Measurements from ENCODE around the gene INTU. TPM values are rescaled to one million over a fixed set of nuclear protein-coding genes. Genes with fewer than 3 reads are reported as not detected.

Gene INTU
- polyA plus RNA-seq, 3 donors: 19.9 to 26.4 (median 25.5) TPM

DNA sequence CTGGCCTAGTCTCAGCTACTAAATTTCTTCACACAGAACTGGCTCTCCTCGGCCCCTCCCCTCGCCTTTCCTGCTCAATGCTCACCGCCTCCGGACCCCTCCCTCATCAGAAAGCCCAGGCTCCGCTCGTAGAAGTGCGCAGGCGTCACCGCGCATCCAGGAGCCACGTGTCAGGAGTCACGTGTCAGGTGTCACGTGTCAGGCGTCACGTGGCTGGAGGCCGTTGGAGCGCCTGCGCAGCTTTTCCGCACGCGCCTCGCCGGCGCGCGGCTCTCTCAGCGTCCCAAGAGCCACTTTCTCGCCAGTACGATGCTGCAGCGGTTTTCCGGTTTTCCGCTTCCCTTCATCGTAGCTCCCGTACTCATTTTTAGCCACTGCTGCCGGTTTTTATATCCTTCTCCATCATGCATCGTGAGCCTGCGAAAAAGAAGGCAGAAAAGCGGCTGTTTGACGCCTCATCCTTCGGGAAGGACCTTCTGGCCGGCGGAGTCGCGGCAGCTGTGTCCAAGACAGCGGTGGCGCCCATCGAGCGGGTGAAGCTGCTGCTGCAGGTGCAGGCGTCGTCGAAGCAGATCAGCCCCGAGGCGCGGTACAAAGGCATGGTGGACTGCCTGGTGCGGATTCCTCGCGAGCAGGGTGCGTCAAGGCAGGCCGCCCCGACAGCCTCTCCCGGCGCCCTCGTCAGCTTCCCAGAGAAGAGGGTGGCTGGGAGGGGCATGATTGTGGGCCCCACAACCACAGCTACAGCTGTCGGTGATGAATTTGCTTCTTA is 97.6 kb downstream of the INTU start, which contains the start of gene SLC25A31:
TSS of gene SLC25A31 (plus strand) at position 259 of the 772 bp plus-strand sequence. CDS start at position 405, 146 bp downstream.
- DNase-seq (ENCODE audit: extremely low read depth in 1 of 11, low read depth in 9 of 11, low spot score in 4 of 11): no peak

DNA sequence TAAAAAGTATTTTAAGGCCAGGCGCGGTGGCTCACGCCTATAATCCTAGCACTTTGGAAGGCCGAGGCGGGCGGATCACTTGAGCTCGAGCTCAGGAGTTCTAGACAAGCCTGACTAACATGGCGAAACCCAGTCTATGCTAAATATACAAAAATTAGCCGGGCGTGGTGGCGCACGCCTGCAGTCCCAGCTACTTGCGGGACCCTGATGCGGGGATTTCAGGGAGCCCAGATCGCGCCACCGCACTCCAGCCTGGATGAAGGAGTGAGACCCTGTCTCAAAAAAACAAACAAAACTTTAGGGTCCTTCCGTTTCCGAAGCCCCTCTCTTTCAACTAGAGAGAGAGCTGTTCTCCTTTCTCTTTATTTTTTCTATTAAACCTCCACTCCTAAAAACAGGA is 98.6 kb downstream of the INTU start:
- no peak for DNase-seq (ENCODE audit: extremely low read depth in 1 of 11, low read depth in 9 of 11, low spot score in 4 of 11)

DNA sequence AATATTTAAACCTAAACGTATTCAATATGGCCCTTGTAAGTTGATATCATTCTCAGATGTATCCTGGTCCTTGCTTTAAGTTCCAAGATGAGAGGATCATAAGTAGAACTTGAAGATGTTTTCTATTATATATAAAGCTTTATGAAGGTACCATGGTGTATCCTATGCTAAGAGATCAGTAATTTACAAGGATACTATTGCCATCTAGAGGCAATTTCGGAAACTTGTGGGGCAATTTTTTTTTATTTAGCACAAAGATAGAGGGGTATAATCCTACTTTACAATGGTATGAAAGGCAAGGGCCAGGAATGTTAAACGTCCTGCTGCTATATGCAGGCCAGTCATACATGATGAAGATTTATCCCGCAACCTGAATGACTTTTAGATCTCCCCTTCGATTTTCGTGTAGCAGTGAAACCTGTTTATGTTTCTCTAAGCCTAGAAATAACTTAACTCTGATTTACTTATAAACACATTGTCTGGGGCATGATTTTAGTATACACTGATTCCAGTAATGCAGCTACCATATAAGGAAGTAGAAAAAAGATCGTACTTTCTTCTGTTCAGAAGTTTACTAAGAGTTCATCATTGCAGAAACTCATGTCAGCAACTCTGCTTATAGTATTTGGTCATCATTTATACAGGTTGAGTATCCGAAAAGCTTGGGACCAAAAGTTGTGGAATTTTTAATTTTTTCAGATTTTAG is 100.0 kb downstream of the INTU start:
- peak in 9 of 11 donors; percentile 6 to 47 (median 11) for DNase-seq (ENCODE audit: extremely low read depth in 1 of 11, low read depth in 9 of 11, low spot score in 4 of 11)

DNA sequence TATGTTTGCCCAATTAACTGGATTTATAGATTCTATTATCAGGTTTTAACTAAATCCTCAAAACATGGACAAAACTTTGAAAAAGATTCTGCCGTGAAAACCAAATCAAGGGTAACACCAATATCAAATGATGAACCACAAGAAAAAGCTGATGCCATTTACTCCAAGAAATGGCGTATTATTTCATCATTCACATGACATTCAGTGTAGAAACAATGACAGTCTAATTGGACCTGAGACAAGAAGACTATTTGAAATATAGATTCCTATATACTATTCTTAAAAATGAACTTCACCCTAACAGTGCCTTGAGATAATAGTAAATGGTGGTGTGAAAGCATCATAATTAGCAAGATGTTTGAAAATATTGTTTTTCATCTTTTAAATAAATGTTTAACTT is 102.2 kb downstream of the INTU start:
- DNase-seq (ENCODE audit: extremely low read depth in 1 of 11, low read depth in 9 of 11, low spot score in 4 of 11): no peak

DNA sequence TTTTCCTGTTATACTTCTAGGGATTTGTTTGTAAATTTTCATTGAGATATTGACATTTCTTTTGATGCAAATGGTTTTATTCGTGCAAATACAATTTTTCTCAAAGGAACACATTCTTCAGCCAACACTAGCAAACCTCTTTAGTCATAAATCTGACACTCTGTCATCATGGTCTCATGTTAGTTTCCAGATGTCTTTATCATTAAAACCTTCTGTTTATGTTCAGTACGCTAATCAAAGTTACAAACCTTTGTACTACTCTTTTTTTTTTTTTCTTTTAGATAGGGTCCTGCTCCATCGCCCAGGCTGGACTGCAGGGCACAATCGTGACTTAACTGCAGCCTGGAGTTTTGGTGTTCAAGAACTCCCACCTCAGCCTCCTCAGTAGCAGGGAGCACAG is 104.5 kb downstream of the INTU start:
- no peak for DNase-seq (ENCODE audit: extremely low read depth in 1 of 11, low read depth in 9 of 11, low spot score in 4 of 11)

DNA sequence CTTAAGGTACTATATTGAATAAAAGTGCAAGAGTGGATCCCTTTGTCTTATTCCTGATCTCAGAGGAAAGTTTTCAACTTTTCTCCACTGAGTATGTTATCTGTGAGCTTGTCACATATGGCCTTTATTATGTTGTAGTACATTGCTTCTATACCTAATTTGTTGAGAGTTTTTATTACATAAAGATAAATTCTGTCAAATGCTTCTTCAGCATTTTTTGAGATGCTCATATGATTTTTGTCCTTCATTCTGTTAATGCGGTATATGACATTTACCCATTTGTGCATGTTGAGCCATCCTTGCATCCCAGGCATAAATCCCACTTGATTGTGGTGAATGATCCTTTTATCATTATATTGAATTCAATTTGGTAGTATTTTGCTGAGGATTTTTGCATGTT is 108.5 kb downstream of the INTU start:
- no peak for DNase-seq (ENCODE audit: extremely low read depth in 1 of 11, low read depth in 9 of 11, low spot score in 4 of 11)

DNA sequence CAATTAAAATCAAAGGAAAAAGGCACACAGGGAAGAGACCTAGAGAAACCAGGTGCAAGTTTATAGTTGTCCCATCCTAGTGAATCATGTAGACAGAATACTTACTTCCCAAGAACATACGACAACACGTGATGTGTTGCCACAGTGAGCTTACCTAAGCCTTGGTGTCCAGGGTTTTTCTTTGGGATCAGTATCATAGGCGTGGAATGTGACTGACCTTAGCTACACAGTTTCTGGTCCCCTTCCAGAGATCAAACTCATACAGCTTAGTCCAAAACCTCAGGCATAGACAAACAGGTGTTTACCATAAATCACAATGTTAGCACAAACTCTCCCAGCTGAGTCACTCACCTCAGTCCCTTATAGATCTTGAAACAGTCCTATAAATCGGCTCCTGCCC is 115.1 kb downstream of the INTU start:
- DNase-seq (ENCODE audit: extremely low read depth in 1 of 11, low read depth in 9 of 11, low spot score in 4 of 11): no peak

DNA sequence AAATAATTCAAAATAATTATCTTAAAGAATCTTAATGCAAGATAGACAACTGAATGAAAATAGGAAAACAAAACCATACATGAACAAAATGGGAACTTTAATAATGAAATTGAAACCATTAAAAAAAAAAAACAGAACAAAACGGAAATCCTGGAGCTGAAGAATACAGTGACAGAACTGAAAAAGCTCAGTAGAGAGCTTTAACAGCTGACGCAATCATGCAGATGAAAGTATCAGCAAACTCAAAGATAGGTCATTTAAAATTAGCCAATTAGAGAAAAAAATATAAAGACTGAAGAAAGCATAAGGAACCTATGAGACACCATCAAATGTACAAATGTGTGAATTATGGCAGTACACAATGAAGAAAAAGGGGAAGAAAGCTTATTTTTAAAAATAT is 116.2 kb downstream of the INTU start:
- DNase-seq (ENCODE audit: extremely low read depth in 1 of 11, low read depth in 9 of 11, low spot score in 4 of 11): no peak

DNA sequence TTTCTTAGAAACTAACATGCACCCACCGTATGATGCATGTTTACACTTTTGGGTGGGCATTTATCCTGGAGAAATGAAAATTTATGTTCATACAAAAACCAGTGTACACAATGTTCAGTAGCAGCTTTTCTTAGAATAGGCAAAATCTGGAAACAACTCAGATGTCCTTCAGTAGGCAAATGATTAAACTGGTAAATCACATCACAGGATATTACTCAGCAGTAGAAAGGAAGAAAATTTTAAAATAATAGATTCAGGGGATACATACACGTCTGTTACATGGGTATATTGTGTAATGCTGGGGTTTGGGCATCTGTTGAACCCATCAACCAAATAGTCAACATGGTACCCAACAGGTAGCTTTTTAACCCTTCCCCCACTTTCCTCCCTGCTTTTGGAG is 124.1 kb downstream of the INTU start:
- no peak for DNase-seq (ENCODE audit: extremely low read depth in 1 of 11, low read depth in 9 of 11, low spot score in 4 of 11)

DNA sequence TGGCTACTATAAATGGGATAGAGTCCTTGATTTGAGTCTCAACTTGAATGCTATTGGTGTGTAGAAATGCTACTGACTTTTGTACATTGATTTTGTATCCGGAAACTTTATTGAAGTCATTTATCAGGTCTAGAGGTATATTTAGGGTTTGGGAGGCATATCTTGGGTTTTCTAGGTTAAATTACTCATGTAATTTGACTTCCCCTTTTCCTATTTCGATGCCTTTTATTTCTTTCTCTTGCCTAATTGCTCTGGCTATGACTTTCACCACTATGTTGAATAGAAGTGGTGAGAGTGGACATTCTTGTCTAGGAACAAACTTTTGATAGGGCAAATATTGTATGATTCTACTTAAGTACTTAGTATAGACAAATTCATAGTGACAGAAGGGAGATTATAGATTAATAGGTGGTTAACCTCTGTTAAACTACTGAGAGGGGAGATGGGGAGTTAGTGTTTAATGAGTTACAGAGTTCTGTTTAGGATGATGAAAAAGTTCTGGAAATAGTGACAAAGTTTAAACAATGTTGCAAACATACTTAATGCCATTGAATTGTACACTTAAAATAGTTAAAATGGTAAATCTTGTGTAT is 126.6 kb downstream of the INTU start:
- DNase-seq (ENCODE audit: extremely low read depth in 1 of 11, low read depth in 9 of 11, low spot score in 4 of 11): no peak

DNA sequence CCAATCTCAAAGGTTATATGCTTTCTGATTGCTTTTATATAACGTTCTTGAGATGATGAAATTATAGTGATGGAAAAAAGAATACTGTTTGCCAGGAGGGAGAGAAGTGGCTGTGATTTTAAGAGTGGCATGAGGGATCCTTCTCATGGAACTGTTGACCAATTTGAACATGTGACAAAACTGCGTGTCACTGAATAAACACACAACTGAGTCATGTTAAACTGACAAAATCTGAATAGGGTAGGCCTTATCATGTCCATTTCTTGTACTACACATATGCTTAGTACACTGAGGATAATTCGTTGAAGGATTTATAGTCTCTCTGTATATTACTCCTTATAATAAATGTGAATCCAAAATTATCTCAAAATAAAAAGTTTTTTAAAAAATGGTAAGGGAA is 127.1 kb downstream of the INTU start:
- no peak for DNase-seq (ENCODE audit: extremely low read depth in 1 of 11, low read depth in 9 of 11, low spot score in 4 of 11)

DNA sequence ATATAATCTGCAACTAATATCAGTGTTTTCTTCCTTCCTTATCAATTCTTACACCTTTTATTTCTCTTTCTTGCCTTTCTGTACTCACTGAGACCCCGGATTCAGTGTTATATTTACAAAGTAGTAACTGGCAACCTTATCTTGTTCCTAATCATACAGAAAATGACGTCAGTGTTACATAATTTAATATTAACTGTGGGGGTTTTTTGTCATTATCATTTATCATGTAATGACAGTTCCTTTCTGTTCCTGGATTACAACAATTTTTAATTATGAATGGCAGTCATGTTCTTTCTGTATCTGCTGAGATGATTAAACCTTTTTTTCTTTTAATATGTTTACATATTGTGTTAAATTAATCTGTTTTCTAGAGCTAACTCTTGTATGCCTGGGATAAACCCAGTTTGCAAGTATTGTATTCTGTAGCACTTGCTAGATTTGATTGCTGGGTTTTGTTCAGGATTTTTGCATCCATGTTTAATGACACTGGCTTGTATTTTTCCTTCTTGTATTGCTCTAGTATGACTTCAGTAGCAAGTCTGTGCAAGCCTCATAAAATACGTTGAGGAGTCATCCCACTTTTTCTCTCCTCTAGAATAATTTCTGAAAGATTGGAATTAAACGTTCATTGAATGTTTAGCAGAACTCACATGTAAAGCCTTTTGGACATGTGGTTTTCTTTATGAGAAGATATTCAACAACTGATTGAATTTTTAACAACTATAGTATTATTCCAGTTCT is 138.9 kb downstream of the INTU start:
- no peak for DNase-seq (ENCODE audit: extremely low read depth in 1 of 11, low read depth in 9 of 11, low spot score in 4 of 11)

DNA sequence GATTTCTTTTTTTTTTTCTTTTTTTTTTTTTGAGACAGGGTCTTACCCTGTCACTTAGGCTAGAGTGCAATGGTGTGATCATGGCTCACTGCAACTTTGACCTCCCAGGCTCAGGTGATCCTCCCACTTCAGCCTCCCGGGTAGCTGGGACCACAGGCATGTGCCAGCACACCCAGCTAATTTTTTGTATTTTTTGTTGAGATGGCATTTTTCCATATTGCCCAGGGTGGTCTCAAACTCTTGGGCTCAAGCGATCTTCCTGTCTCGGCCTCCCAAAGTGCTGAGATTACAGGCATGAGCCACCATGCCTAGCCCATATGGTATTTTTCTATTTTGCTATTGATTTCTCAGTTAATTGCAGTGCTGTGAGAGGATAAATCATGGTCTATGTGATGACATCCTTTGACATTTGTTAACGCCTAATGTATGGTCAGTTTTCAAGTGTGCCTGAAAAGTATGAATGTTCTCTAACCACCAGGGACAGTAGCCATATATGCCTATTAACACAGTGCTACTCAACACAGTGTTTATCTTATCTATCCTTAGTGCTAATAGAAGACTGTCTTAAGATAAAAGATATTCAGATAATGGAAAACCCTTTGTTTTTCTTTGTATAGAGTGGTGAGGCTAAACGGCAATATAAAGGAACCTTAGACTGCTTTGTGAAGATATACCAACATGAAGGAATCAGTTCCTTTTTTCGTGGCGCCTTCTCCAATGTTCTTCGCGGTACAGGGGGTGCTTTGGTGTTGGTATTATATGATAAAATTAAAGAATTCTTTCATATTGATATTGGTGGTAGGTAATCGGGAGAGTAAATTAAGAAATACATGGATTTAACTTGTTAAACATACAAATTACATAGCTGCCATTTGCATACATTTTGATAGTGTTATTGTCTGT is 140.3 kb downstream of the INTU start:
- no peak for DNase-seq (ENCODE audit: extremely low read depth in 1 of 11, low read depth in 9 of 11, low spot score in 4 of 11)

DNA sequence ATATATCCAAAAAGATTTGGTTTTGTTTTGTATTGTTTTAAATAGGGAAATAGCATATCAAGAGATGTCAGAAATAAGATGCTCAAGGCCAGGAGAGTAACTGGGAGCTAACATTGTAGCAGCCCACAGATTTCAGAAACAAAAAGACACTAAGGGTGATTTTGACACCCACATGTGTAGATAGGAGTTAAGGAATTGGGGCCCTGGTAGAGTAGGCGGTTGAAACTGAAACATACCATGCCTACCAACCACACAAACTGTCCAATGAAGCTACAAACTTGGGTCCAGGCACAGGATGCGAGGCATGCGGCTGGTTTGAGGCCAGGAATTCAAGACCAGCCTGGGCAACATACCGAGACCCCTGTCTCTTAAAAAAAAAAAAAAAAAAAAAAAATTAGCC is 143.1 kb downstream of the INTU start:
- DNase-seq (ENCODE audit: extremely low read depth in 1 of 11, low read depth in 9 of 11, low spot score in 4 of 11): no peak

Other genes starting within 250 kb of the INTU start
- under 1 TPM in 1 of 3 donors, not detected in 2; 0.09 TPM for gene SLC25A31, start 97.4 kb downstream of the INTU start, polyA plus RNA-seq (ENCODE audit: insufficient read length in 3 of 3)
- 10 to 100 TPM; 10.5 to 15.5 (median 10.9) TPM for gene HSPA4L, start 149.4 kb downstream of the INTU start, polyA plus RNA-seq (ENCODE audit: insufficient read length in 3 of 3)
- gene PLK4, start 247.9 kb downstream of the INTU start, polyA plus RNA-seq (ENCODE audit: insufficient read length in 3 of 3): 10 to 100 TPM; 21.8 to 31.9 (median 26.0) TPM

Measured in renal cortex interstitium (tissue), 11 donors.